Esophagus (tissue), 2 donors: ENCODE results near the gene NUDC. TPM values are rescaled to one million over a fixed set of nuclear protein-coding genes. Genes with fewer than 3 reads are reported as not detected.
A peak's percentile ranks its signal among the peaks of the same experiment; 100 is the strongest.
"Not testable (repeated sequence)": the region's sequence is repeated elsewhere in the genome, so short reads cannot be mapped to it uniquely, and the experiment has no call there.

ENCODE experiments used
- H3K27ac ChIP-seq, 2 donors: one replicate each; pipeline ENCODE4 v1.5.1; 2013; ENCODE audit warnings: low read depth in 2 of 2, mild to moderate bottlenecking in 2 of 2, inconsistent platforms in 1 of 2, low read length in 1 of 2, moderate library complexity in 1 of 2
- H3K27me3 ChIP-seq, 2 donors: one replicate each; pipeline ENCODE4 v1.6.1; 2013; ENCODE audit warnings: low read length in 2 of 2, control low read depth in 1 of 2, mild to moderate bottlenecking in 1 of 2; ENCODE audit not compliant: insufficient read depth in 2 of 2, control insufficient read depth in 1 of 2
- H3K36me3 ChIP-seq, 2 donors: one replicate each; pipeline ENCODE4 v1.6.1; 2013; ENCODE audit warnings: low read length in 1 of 2; ENCODE audit not compliant: control insufficient read depth in 2 of 2, insufficient read depth in 2 of 2
- H3K4me1 ChIP-seq, 2 donors: one replicate each; pipeline ENCODE4 v1.6.1; 2013; ENCODE audit warnings: low read length in 1 of 2; ENCODE audit not compliant: control insufficient read depth in 2 of 2, insufficient read depth in 2 of 2
- H3K4me3 ChIP-seq, 2 donors: one replicate each; pipeline ENCODE4 v1.5.1; 2013; ENCODE audit warnings: low read length in 2 of 2, mild to moderate bottlenecking in 2 of 2, low read depth in 1 of 2, moderate library complexity in 1 of 2
- H3K9me3 ChIP-seq, 2 donors: one replicate each; pipeline ENCODE4 v1.6.1; 2013; ENCODE audit warnings: mild to moderate bottlenecking in 2 of 2, low read depth in 1 of 2, low read length in 1 of 2, moderate library complexity in 1 of 2; ENCODE audit not compliant: control insufficient read depth in 2 of 2, insufficient read depth in 1 of 2
- WGBS, 2 donors: extraction: QIAGEN DNeasy Blood & Tissue Kit; methylation state at CpG; one replicate each; pipeline ENCODE4 v1.1.7; 2013; 5-methylcytosine and 5-hydroxymethylcytosine counted together
- polyA plus RNA-seq, 2 donors: library from polyadenylated mRNA; stranded (reverse); fragments of 200-250 nt; gene quantifications; one replicate each; pipeline ENCODE4 v1.2.3, GENCODE V29; 2013
- donor health status: healthy with polysubstance abuse.
- donor health status: Bipolar disorder and iron deficiency.

NUDC gene
- polyA plus RNA-seq, 2 donors: 25.5 to 42.1 TPM

DNA sequence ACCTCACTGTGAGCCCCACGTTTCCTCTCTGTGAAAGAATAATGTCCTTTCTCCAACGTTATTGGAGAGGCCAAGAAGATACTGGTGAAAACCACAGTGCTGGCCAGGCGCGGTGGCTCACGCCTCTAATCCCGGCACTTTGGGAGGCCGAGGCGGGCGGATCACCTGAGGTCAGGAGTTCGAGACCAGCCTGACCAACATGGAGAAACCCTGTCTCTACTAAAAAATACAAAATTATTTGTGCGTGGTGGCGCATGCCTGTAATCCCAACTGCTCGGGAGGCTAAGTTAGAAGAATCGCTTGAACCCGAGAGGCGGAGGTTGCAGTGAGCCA lies 27.1 kb downstream of the NUDC start:
- not testable (repeated sequence) for H3K27me3 ChIP-seq, H3K27ac ChIP-seq, H3K9me3 ChIP-seq, H3K4me3 ChIP-seq, H3K4me1 ChIP-seq
- 88 to 89% methylated on average over 16 of the region's 16 CpGs for WGBS, 2 donors
- peaks cover 13 to 18% of the 10 kb centered on the region in 2 donors for H3K36me3 ChIP-seq

DNA sequence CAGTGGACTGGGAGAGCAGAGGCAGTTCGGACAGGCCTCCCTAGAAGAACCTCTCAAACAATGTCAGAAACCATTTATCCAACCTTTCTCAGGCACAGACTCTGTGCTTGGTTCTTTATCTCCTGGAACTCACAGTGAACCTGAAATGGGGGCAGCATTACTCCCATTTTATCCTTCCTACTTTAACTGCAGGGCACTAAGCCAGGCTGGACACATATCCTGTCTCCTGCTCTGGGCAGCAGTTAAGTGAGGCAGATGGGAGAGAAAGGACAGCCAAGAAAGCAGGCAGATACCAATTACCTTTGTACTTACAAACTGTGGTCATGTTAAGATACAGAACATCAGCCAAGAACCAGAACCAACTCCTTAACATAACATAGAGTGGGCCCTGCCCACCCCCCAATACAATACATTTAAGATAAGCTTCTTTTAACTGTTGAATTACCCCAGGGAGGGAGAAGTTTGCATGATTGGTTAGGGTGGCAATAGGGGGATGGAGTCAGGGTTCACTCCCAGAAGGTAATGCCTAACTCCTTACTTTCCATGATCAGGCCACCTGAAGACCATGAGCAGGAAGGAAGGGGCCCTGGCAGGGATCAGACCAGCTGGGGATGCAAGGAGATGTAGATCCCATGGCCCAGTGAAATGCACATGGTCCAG lies 27.9 kb downstream of the NUDC start:
- H3K4me1 ChIP-seq: no peaks in the 10 kb centered on the region
- H3K4me3 ChIP-seq: no peak overlapping the region
- H3K9me3 ChIP-seq: no peaks in the 10 kb centered on the region
- 65 to 77% methylated on average over 1 of the region's 1 CpG for WGBS, 2 donors
- H3K36me3 ChIP-seq: peaks cover 13 to 17% of the 10 kb centered on the region in 2 donors
- no peak overlapping the region for H3K27ac ChIP-seq
- H3K27me3 ChIP-seq: no peaks in the 10 kb centered on the region

DNA sequence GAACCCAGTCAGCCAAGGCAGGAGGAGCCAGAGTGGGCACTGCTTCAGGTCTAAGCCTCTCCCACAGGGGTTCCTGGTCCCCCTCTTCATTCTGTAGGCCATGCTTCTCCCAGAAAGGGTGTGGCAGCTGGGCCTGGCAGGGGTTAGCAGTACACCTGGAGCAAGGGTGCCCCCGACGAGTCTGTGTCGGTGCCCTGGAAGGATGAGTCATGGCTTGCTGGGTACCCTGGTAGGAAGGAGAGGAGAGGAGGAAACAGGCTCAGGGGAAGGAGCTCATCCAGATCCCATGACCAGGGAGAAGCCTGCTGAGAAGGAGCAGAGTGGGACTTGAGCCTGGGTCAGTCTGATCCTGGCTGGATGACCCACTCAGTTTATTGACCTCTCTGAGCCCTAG lies 28.4 kb downstream of the NUDC start:
- no peaks in the 10 kb centered on the region for H3K4me1 ChIP-seq
- H3K4me3 ChIP-seq: no peak overlapping the region
- H3K27me3 ChIP-seq: no peaks in the 10 kb centered on the region
- no peak overlapping the region for H3K27ac ChIP-seq
- WGBS, 2 donors: 39 to 41% methylated on average over 3 of the region's 3 CpGs
- H3K36me3 ChIP-seq: peaks cover 13 to 17% of the 10 kb centered on the region in 2 donors
- H3K9me3 ChIP-seq: no peaks in the 10 kb centered on the region

DNA sequence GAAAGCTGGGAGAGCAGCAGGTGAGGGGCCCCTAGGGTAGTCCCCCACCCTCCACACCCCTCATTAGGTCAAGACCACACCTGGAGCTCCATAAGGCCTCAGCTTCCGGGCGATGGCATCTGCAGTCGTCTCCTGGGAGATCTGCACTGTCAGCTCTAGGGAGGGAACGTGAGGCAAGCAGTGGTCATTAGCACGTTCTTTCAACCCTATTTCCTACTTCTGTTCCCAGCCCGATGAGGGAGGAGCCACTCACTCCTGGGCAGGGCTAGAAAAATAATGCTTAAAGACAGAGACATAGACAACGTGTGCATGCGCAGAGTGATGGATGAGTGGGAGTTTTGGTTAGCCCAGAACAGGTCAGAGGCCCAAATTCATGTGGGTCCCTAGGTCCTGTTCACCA lies 29.1 kb downstream of the NUDC start:
- no peaks in the 10 kb centered on the region for H3K4me1 ChIP-seq
- H3K27me3 ChIP-seq: no peaks in the 10 kb centered on the region
- H3K36me3 ChIP-seq: peaks cover 6 to 10% of the 10 kb centered on the region in 2 donors
- no peak overlapping the region for H3K4me3 ChIP-seq
- WGBS, 2 donors: 66 to 70% methylated on average over 8 of the region's 8 CpGs
- no peaks in the 10 kb centered on the region for H3K9me3 ChIP-seq
- no peak overlapping the region for H3K27ac ChIP-seq

DNA sequence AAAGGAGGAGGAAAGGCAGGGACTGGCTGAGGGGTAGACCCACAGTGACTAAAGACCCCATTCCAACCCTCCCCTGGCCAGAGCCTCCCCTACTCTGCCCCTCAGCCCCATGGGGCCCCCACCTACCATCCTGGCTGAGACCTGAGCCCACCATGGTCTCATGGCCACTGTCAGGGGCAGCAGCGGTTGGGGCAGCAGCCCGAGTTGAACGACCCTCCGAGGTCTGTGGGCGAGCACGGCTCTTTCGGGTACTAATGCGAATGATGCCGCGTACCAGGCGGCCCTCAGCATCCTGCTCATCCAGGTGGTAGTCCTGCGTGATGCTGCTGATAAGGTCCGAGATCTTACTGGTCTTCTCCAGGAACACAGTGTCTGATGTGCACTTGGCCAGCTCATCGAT lies 29.7 kb downstream of the NUDC start:
- no peak overlapping the region for H3K4me3 ChIP-seq
- peaks cover 2 to 6% of the 10 kb centered on the region in 2 donors for H3K36me3 ChIP-seq
- no peaks in the 10 kb centered on the region for H3K9me3 ChIP-seq
- 91 to 96% methylated on average over 14 of the region's 14 CpGs for WGBS, 2 donors
- no peaks in the 10 kb centered on the region for H3K27me3 ChIP-seq
- H3K4me1 ChIP-seq: no peaks in the 10 kb centered on the region
- H3K27ac ChIP-seq: no peak overlapping the region

DNA sequence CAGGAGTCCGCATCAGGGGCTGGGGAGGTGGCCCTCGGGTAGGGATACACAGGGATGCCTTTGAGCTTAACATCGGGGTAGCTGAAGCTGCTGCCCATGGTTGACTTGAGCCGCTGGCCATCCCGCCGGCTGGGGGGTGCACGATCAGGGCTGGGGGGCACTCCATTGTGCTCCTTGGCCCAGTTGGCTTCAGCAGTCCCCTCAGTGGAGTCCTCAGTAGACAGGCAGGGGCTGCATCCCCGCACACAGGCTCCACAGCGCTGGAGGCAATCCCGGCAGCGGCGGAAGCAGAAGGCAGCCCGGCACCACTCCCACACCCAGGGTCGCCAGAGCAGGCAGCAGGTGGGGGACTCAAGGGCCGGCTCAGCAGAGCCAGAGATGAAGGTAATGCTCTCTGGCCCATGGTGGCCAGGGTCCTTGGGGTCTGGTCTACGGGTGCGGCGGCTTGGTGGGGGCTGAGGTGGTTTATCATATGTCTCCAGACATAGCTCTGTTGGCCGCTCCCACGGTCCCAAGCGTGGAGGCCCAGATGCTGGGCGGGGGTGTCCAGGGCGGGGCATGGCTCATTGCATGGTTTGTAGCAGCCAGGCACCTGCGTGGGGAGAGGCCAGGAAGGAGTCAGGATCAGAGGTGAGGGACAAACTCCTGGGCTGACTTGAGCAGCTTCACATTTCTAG lies 30.4 kb downstream of the NUDC start:
- H3K4me3 ChIP-seq: no peak overlapping the region
- peaks cover 0 to under 1% of the 10 kb centered on the region in 2 donors for H3K27me3 ChIP-seq
- H3K27ac ChIP-seq: no peak overlapping the region
- H3K9me3 ChIP-seq: no peaks in the 10 kb centered on the region
- peaks cover 0 to 4% of the 10 kb centered on the region in 2 donors for H3K36me3 ChIP-seq
- 84 to 92% methylated on average over 24 of the region's 24 CpGs for WGBS, 2 donors
- no peaks in the 10 kb centered on the region for H3K4me1 ChIP-seq

DNA sequence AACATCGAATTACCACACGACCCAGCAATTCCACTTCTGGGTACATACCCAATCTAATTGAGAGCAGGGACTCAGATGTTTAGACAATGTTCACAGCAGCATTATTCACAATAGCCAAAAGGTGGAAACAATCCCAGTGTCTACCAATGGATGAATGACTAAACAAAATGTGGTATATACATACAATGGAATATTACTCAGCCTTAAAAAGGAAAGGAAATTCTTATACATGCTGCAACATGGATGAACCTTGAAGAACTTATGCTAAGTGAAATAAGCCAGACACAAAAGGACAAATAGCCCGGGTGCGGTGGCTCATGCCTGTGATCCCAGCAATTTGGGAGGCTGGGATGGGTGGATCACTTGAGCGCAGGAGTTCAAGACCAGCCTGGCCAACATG lies 31.8 kb downstream of the NUDC start:
- Histone ChIP-seq H3K9me3 (no peaks in the 10 kb centered on the region), H3K4me1 (no peaks in the 10 kb centered on the region), H3K4me3 (no peak overlapping the region), H3K27ac (no peak overlapping the region), H3K27me3 (peaks cover 0 to 2% of the 10 kb centered on the region in 2 donors), H3K36me3 (peaks cover 0 to 3% of the 10 kb centered on the region in 2 donors)
- 95 to 96% methylated on average over 5 of the region's 5 CpGs for WGBS, 2 donors

DNA sequence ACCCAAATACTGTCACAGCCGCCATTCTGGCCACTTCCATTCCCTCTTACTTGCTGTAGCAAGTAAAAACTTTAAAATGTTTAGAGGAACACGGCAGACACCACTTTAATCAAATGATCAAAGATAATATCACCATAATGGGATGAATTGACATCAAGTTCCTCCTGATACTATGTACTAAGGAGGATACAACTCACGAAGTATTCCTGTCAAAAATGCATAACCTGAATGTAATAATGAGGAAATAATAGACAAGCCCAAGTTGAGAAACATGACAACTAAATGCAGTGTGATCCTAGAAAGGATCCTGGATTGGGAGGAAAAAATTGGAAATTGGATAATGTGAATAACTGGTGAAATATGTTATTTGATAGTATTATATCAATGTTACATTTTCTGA lies 34.8 kb downstream of the NUDC start:
- Histone ChIP-seq H3K4me3 (no peak overlapping the region), H3K27ac (no peak overlapping the region), H3K36me3 (peaks cover 0 to 3% of the 10 kb centered on the region in 2 donors), H3K4me1 (peaks cover 0 to 9% of the 10 kb centered on the region in 2 donors), H3K27me3 (peaks cover 0 to 8% of the 10 kb centered on the region in 2 donors), H3K9me3 (no peaks in the 10 kb centered on the region)
- 84 to 88% methylated on average over 3 of the region's 3 CpGs for WGBS, 2 donors

DNA sequence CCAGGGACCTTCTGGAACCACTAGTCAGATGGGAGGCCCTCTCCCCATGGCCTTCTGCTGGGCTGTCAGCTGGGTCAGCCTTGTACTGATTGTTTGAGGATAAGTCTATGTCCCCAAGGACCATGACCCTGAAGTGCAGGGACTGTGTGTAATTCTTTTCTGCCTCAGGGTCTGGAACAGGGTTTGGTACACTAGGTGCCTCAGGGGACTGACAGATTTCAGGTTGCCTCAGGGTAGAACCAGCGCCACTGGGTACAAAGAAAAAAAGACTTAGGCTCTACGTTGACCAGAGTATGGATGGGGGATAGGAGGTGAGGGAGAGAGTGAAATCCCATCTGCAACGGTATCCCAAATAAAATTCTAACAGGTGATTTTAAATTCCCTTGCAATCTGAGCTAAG lies 35.8 kb downstream of the NUDC start:
- Histone ChIP-seq H3K4me3 (no peak overlapping the region), H3K4me1 (peaks cover 0 to 9% of the 10 kb centered on the region in 2 donors), H3K27me3 (peaks cover 0 to 8% of the 10 kb centered on the region in 2 donors), H3K9me3 (no peaks in the 10 kb centered on the region), H3K36me3 (no peaks in the 10 kb centered on the region), H3K27ac (no peak overlapping the region)
- 90 to 93% methylated on average over 3 of the region's 3 CpGs for WGBS, 2 donors

DNA sequence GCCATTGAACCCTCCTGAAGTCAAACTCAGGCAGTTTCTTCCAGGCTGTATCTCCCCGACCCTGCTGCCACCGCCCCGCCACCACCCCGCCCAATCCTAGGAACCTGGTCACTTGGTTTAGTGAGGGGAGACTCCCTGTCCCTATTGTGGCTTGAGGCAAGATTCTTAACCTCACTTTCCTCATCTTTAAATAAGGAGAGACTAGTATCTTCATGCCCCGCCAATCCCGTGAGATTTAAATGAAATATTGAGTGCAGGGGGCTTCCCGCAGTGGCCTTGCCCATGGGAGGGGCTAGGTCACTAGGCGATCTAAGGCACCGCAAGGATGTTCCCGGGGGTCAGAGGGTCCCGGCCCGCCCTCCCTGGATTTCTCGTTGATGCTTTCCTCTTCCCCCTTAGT lies 37.7 kb downstream of the NUDC start:
- 10 to 18% methylated on average over 13 of the region's 13 CpGs for WGBS, 2 donors
- Histone ChIP-seq H3K9me3 (no peaks in the 10 kb centered on the region), H3K27me3 (peaks cover 0 to 8% of the 10 kb centered on the region in 2 donors), H3K36me3 (no peaks in the 10 kb centered on the region), H3K4me3 (peak overlapping the region; percentile 78 to 99), H3K27ac (no peak overlapping the region), H3K4me1 (peaks cover 0 to 9% of the 10 kb centered on the region in 2 donors)
